Stimulated activated CD4-positive, alpha-beta T cell treated with anti-CD3 and anti-CD28 coated beads, Interleukin-1b, Interleukin-23, amount 100 ng/mL, for 1 hour (primary cell): ENCODE data around the gene SLC34A2.

Experiments
- DNase-seq, 2 donors: peaks; one replicate each; pipeline ENCODE4 v3.0.0-alpha.2; 2020; ENCODE audit warnings: low read depth in 2 of 2

Gene SLC34A2

DNA sequence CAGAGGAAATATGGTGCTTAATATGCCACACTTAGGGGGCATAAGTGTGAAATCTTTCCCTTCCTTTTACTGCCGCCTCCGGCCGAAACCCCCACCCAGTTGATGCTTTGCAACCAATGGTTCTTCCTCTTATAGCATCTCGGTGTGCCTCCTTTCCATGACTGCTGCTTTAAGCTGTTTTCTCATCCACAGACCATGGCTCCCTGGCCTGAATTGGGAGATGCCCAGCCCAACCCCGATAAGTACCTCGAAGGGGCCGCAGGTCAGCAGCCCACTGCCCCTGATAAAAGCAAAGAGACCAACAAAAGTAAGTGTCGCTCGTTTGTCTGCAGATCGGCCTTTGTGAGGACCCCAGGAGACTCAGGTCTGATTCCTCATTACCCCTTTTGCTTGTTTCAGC is 6.7 kb downstream of the SLC34A2 start:
- no peak for DNase-seq

- no peak for DNase-seq
Measured at GRCh38 chr4:25663781-25664180, 8.1 kb downstream of the SLC34A2 start.

- no peak for DNase-seq
Measured at GRCh38 chr4:25666031-25666630, 10.5 kb downstream of the SLC34A2 start.

DNA sequence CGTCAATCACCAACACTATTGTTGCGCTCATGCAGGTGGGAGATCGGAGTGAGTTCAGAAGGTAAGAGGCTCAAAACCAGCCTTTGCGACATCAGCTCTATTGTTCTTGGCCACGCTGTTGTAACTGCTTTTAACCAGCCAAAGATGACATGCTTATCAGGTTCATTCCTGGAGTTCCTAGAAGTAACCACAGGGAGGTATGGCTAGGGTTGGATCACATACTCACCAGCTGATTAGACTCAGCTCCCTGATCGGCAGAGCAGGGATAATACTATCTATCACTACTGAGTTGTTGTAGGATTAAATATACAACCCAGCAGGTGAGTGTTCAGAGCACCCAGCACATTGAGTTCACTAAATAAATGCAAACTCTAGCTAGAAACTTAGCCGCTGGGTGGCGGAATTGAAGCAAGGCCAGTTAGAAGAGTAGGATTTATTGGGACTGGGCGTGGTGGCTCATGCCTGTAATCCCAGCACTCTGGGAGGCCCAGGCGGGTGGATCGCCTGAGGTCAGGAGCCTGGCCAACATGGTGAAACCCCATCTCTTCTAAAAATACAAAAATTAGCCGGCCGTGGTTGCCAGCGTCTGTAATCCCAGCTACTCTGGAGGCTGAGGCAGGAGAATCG is 12.4 kb downstream of the SLC34A2 start:
- no peak for DNase-seq

- no peak for DNase-seq
Measured at GRCh38 chr4:25670991-25671390, 15.3 kb downstream of the SLC34A2 start.

DNA sequence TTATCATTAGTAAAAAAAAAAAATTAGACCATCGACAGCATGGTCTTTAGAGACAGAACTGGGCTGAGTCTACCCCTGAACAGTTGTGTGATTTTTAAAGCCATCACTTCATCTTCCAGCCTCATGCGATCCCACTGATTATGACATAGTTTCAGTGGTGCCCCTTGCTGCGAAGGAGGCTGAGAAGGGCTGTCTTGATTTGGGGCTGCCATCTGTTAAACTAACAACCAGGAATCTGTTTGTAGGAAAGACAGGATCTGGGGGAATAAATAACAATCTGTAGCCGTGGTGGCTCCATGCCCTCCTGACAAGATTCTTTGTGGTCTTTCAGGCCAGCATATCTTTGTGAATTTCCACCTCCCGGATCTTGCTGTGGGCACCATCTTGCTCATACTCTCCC is 17.1 kb downstream of the SLC34A2 start:
- no peak for DNase-seq

GRCh38 chr4:25674386-25674785 is 18.7 kb downstream of the SLC34A2 start:
- DNase-seq, result no peak

DNA sequence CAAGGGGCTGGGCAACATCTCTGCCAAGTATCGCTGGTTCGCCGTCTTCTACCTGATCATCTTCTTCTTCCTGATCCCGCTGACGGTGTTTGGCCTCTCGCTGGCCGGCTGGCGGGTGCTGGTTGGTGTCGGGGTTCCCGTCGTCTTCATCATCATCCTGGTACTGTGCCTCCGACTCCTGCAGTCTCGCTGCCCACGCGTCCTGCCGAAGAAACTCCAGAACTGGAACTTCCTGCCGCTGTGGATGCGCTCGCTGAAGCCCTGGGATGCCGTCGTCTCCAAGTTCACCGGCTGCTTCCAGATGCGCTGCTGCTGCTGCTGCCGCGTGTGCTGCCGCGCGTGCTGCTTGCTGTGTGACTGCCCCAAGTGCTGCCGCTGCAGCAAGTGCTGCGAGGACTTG is 20.6 kb downstream of the SLC34A2 start:
- DNase-seq, result no peak

- DNase-seq, result no peak
Measured at GRCh38 chr4:25677157-25677556, 21.5 kb downstream of the SLC34A2 start.

DNA sequence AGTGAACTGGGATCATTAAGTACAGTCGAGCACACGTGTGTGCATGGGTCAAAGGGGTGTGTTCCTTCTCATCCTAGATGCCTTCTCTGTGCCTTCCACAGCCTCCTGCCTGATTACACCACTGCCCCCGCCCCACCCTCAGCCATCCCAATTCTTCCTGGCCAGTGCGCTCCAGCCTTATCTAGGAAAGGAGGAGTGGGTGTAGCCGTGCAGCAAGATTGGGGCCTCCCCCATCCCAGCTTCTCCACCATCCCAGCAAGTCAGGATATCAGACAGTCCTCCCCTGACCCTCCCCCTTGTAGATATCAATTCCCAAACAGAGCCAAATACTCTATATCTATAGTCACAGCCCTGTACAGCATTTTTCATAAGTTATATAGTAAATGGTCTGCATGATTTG is 22.3 kb downstream of the SLC34A2 start:
- DNase-seq, result no peak

DNA sequence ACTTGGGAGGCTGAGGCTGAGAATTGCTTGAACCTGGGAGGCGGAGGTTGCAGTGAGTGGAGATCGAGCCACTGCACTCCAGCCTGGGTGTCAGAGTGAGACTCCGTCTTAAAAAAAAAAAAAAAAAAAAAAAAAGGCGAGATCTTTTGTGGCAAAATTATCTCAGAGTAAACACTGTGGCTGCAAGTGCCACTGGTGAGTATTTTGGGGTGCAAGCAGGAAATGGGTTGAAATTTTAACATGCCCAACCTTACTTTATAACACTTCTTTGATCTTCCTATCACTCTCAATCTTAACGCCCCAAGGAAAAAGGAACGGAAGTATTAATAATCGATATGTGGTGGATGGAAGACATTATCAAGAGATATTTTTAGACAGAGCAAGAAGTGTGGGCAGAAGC is 32.1 kb downstream of the SLC34A2 start:
- no peak for DNase-seq

- no peak for DNase-seq
Measured at GRCh38 chr4:25694466-25694865, 38.8 kb downstream of the SLC34A2 start.

DNA sequence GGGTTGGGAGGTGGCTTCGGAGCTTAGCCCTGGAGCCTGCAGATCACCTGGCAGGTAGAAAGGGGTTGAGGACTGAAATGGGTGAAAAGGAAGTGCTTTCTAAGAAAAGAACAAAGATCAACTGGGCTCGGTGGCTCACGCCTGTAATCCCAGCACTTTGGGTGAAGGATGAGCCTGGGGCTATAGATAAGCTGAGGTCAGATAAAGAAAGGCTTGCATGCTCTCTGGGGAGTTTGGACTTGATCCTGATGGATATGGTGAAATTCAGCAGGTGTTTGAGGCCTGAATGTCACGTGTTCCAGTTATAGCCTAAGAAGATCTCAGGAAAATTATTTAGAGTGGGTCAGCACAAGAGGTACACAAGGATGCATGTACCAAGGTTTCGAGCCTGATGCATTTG is 40.8 kb downstream of the SLC34A2 start:
- no peak for DNase-seq

GRCh38 chr4:25697516-25697915 is 41.9 kb downstream of the SLC34A2 start:
- DNase-seq, result no peak

DNA sequence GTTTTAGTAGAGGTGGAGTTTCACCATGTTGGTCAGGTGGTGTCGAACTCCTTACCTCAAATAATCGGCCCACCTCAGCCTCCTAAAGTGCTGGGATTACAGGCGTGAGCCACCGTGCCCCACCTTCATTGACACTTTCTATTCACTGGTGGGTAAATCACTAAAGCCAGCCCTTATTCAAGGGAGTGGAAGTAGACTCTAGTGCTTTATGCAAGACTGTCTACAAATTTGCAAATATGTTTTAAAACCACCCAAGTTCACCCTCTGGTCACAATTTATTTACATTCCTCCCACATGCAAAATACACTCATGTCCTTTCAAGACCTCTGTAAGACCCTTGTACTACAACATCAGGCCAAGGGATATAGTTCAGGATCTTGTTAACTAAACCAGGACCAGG is 45.0 kb downstream of the SLC34A2 start:
- DNase-seq, result no peak

DNA sequence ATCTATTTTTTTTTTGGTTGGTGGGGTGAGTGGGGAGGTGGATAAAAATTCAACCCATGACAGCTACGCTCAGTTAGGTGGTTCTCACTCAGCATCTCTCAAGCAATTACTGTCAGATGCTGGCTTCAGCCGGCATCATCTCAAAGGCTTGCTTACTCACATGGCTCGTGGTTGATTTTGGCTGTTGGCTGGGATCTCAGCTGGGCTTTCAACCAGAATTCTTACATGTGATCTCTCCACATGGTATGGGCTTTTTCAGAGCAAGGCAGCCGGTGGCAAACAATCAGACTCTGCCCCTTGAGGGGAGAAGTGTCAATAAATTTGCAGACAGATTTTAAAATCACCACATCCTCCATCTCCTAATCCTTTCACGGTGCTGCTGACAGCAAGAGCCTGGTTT is 47.2 kb downstream of the SLC34A2 start:
- no peak for DNase-seq

- DNase-seq, result no peak
Measured at GRCh38 chr4:25703731-25704388, 48.2 kb downstream of the SLC34A2 start.

DNA sequence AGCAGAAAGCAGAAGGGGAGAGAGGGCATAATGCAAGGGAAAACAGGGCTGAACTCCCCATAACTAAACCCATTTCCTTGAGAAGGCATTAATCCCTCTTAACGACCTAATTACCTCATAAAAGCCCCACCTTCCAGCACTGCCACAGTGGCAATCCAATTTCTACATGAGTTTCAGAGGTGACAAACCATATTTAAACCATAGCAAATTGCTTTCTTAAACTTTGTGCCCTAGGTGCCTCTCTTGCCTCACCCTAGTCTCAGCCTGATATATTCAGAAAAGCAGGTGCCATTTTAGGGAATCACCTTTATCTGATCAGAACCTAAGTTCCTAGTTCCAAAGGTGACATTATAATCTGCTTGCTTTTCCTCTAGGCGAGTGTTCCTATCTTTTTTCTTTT is 48.9 kb downstream of the SLC34A2 start:
- no peak for DNase-seq

- no peak for DNase-seq
Measured at GRCh38 chr4:25710637-25711036, 55.0 kb downstream of the SLC34A2 start.

DNA sequence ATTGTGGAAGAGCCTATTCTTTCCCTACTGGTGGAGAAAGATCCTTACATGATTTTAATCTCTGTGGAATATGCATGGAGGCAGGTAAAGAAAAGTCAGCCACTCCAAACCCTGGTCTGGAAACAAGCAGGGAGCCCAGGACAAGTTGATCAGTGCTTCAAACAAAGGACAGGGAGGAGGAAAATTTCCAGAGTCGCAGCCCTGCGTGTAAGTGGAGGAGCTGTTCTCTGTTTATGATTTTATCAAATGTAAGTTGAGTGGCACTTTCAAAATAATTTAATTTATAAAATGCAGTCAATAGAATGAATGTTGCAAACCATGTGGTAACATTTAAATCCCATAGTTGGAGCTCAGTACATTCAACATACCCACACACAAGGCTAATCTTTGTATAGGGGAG is 57.0 kb downstream of the SLC34A2 start:
- no peak for DNase-seq

GRCh38 chr4:25713812-25714211 is 58.2 kb downstream of the SLC34A2 start:
- DNase-seq, result no peak

DNA sequence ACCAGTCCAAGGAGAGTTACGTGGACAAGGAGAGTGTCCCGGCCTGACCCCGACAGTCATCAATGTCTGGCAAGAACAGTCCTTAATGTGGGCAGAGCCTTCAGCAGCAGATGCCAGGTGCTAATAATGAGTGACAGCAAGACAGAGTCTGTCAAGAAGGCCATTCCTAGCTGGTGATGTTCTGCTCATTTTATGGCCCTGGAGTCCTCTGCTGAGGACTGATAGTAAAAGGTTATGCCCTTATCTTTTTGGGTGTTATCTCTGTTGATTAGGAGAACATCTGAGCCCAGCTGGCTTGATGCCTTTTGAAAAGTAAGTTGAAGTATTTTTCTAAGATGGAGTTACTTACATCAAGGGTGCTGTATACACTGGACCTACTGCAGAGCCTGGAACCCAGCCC is 67.3 kb downstream of the SLC34A2 start:
- DNase-seq, result no peak

GRCh38 chr4:25723409-25723808 is 67.8 kb downstream of the SLC34A2 start:
- no peak for DNase-seq

- no peak for DNase-seq
Measured at GRCh38 chr4:25725870-25726269, 70.2 kb downstream of the SLC34A2 start.
